KMS-11 (cell line): ENCODE data around the gene ARHGEF17.

ENCODE experiments used
- H2AFZ ChIP-seq: fragments of 200-600 bp; sonication (generic); 2 replicates; pipeline ENCODE4 v1.6.1; 2016; ENCODE audit warnings: antibody characterized with exemption, mixed run types, low read depth
- H3K27ac ChIP-seq: fragments of 200-600 bp; sonication (generic); 2 replicates; pipeline ENCODE4 v1.6.1; 2016; ENCODE audit warnings: mild to moderate bottlenecking, mixed run types
- H3K27me3 ChIP-seq: fragments of 200-600 bp; sonication (generic); 2 replicates; pipeline ENCODE4 v1.6.1; 2017; ENCODE audit warnings: mild to moderate bottlenecking, low read depth, mixed run types, moderate library complexity; ENCODE audit not compliant: insufficient read depth
- H3K36me3 ChIP-seq: fragments of 200-600 bp; sonication (generic); 2 replicates; pipeline ENCODE4 v1.6.1; 2017; ENCODE audit warnings: mild to moderate bottlenecking, mixed run types; ENCODE audit not compliant: insufficient read depth
- H3K4me1 ChIP-seq: fragments of 200-600 bp; sonication (generic); 2 replicates; pipeline ENCODE4 v1.6.1; 2016; ENCODE audit warnings: mild to moderate bottlenecking, low read depth, mixed run types; ENCODE audit not compliant: poor library complexity, severe bottlenecking
- H3K4me2 ChIP-seq: fragments of 200-600 bp; sonication (generic); 2 replicates; pipeline ENCODE4 v1.7.0; 2016; ENCODE audit warnings: mild to moderate bottlenecking, mixed run types
- H3K4me3 ChIP-seq: fragments of 200-600 bp; sonication (generic); IDR thresholded peaks from 2 replicates; pipeline ENCODE4 v1.6.1; 2017; ENCODE audit warnings: low read depth, low read length, mixed read lengths; ENCODE audit not compliant: insufficient read depth
- H3K79me2 ChIP-seq: fragments of 200-600 bp; sonication (generic); 2 replicates; pipeline ENCODE4 v1.6.1; 2016; ENCODE audit warnings: low read depth, mixed run types; ENCODE audit not compliant: insufficient read depth
- H3K9ac ChIP-seq: fragments of 200-600 bp; sonication (generic); 2 replicates; pipeline ENCODE4 v1.6.1; 2016; ENCODE audit warnings: mild to moderate bottlenecking, mixed run types
- H4K20me1 ChIP-seq: fragments of 200-600 bp; sonication (generic); 2 replicates; pipeline ENCODE4 v1.6.1; 2016; ENCODE audit warnings: mild to moderate bottlenecking, mixed run types; ENCODE audit not compliant: insufficient read depth
- TF ChIP-seq, protein P1 (sequence below): fragments of 200-600 bp; sonication (generic); conservative IDR thresholded peaks from 2 replicates; pipeline ENCODE4 v1.6.1; 2017; ENCODE audit warnings: low read depth, mild to moderate bottlenecking, antibody characterized with exemption, low read length, moderate library complexity, mixed read lengths

ARHGEF17 gene

DNA sequence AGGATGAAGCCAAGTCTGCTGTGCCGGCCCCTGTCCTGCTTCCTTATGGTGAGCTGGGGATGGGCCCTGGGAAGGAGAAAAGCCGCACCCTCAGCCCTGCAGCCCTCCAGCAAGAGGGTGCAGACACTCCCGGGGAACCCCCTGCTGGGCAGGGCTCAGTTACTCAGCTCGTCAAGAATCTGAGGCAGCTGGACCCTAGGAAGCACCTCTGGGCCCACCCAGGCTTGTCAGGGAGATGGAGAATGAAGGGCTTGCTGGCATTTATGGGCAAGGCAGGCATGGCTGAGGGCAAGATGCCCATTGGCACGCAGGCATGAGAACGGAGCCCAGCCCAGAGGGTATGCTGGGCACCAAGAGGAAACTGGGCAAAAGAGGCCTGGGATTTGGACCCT lies 81.1 kb downstream of the ARHGEF17 start:
- no peaks in the 10 kb centered on the region for H4K20me1 ChIP-seq
- H3K27ac ChIP-seq = no peak overlapping the region
- no peak overlapping the region for H3K4me2 ChIP-seq
- H3K36me3 ChIP-seq = no peaks in the 10 kb centered on the region
- peaks cover 15% of the 10 kb centered on the region; the same call in 1 of the 2 replicates for H3K79me2 ChIP-seq
- no peak overlapping the region for H3K4me3 ChIP-seq
- no peak overlapping the region for H2AFZ ChIP-seq
- H3K4me1 ChIP-seq = peaks cover 32% of the 10 kb centered on the region
- TF ChIP-seq, protein P1, sequence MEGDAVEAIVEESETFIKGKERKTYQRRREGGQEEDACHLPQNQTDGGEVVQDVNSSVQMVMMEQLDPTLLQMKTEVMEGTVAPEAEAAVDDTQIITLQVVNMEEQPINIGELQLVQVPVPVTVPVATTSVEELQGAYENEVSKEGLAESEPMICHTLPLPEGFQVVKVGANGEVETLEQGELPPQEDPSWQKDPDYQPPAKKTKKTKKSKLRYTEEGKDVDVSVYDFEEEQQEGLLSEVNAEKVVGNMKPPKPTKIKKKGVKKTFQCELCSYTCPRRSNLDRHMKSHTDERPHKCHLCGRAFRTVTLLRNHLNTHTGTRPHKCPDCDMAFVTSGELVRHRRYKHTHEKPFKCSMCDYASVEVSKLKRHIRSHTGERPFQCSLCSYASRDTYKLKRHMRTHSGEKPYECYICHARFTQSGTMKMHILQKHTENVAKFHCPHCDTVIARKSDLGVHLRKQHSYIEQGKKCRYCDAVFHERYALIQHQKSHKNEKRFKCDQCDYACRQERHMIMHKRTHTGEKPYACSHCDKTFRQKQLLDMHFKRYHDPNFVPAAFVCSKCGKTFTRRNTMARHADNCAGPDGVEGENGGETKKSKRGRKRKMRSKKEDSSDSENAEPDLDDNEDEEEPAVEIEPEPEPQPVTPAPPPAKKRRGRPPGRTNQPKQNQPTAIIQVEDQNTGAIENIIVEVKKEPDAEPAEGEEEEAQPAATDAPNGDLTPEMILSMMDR = no peak
- no peak overlapping the region for H3K9ac ChIP-seq
- H3K27me3 ChIP-seq = no peaks in the 10 kb centered on the region

DNA sequence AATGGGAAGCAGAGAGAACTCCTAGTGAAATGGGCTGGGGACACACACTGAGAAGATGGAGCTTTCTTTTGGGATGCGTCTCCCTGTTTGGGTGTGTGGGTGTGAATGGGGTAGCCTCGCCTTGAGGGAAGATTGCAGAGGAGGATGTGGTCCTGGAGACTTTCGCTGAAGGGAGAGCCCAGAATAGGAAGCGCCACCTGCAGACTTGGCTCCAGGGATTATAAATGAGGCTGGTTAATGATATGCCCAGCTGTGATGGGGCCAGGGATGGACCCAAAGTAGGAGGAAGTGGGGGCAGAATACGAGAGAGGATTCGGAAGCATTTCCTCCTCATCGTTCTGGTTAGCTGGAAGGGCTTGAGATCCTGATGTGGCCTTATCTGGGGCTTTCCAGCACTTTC lies 81.8 kb downstream of the ARHGEF17 start:
- H3K4me2 ChIP-seq = no peak overlapping the region
- no peak overlapping the region for H3K27ac ChIP-seq
- H3K4me3 ChIP-seq = no peak overlapping the region
- peaks cover 15% of the 10 kb centered on the region; the same call in 1 of the 2 replicates for H3K79me2 ChIP-seq
- TF ChIP-seq, protein P1 = no peak
- H3K4me1 ChIP-seq = peaks cover 24% of the 10 kb centered on the region
- H3K9ac ChIP-seq = no peak overlapping the region
- H4K20me1 ChIP-seq = no peaks in the 10 kb centered on the region
- H3K36me3 ChIP-seq = no peaks in the 10 kb centered on the region
- H2AFZ ChIP-seq = no peak overlapping the region
- no peaks in the 10 kb centered on the region for H3K27me3 ChIP-seq

DNA sequence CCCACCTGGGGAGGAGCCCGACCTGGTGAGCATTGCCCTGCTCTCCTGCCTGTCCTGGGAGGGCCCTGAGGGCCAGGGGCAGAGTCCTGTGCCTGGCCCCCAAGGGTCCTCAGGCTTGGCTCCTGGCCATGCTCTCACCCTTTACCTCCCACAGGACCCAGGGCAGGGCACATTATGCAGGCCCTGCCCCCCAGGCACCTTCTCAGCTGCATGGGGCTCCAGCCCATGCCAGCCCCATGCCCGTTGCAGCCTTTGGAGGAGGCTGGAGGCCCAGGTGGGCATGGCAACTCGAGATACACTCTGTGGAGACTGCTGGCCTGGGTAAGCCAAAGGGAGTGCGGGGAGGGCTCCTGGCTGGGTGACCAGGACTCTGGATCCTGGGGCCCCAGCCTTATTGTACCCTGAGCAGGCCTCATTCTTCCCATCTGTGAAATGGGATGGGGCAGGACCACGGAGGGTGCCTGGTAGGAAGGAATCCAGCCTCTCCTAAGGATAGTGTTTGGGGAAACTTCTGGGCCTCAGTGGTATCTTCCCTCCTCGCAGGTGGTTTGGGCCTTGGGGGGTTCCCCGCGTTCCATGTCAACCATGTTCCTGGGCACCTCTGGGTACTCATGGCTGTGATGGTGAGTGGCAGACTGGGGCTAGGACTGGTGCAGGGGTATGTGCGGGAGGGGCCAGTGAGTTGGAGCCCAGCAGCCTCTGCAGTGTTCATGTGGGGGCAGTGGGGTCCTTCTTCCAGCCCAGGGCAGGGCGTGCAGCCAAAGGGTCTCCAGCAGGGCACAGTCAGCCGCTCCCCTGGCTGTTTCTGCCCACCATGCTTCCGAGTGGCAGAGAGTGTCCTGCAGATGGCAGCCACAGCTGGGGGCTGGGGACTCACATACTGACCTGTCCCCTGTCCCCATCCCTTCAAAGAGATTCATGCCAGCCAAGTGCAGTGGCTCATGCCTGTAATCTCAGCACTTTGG lies 82.8 kb downstream of the ARHGEF17 start:
- Histone ChIP-seq H4K20me1 (no peaks in the 10 kb centered on the region), H3K4me1 (peaks cover 15% of the 10 kb centered on the region), H3K27ac (no peak overlapping the region), H3K36me3 (no peaks in the 10 kb centered on the region), H2AFZ (no peak overlapping the region), H3K9ac (no peak overlapping the region), H3K4me3 (no peak overlapping the region), H3K79me2 (peaks cover 8% of the 10 kb centered on the region; the same call in 1 of the 2 replicates), H3K27me3 (no peaks in the 10 kb centered on the region), H3K4me2 (no peak overlapping the region)
- TF ChIP-seq, protein P1 = no peak

DNA sequence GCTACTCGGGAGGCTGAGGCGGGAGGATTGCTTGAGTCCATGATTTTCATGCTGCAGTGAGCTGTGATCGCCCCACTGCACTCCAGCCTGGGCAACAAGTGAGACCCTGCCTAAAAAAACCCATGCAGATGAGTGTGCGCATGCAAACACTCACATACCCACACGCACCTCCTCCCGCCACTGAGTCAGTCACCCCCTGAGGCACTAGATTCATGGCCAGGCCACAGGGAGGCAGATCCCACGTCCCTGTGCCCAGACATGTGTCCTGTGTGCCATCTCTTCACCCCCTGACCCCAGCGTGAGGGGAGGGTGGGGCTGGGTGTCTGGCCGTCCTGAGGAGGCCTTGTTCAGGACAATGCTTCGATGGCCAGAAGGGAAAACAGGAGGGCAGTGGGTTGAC lies 83.6 kb downstream of the ARHGEF17 start:
- Histone ChIP-seq H3K4me1 (peaks cover 7% of the 10 kb centered on the region), H3K27ac (no peak overlapping the region), H2AFZ (no peak overlapping the region), H3K27me3 (no peaks in the 10 kb centered on the region), H3K4me2 (no peak overlapping the region), H3K79me2 (no peaks in the 10 kb centered on the region), H3K9ac (no peak overlapping the region), H3K36me3 (no peaks in the 10 kb centered on the region), H4K20me1 (no peaks in the 10 kb centered on the region), H3K4me3 (no peak overlapping the region)
- TF ChIP-seq, protein P1 = no peak
